MM.1S (cell line): ENCODE results near the gene TPCN2.

Experiments
- EZH2 ChIP-seq: fragments of 300-600 bp; sonication (generic); optimal IDR thresholded peaks from 2 replicates; pipeline ENCODE3; 2017; ENCODE audit warnings: low read depth, mild to moderate bottlenecking, antibody characterized with exemption, low read length, mixed read lengths
- EZH2phosphoT487 ChIP-seq: fragments of 300-600 bp; sonication (generic); IDR thresholded peaks from 2 replicates; pipeline ENCODE4 v1.6.1; 2018; ENCODE audit warnings: antibody characterized with exemption, low read length
- TF ChIP-seq, protein P1 (sequence below): fragments of 300-600 bp; sonication (generic); IDR thresholded peaks from 2 replicates; pipeline ENCODE4 v1.5.1; 2016; ENCODE audit warnings: antibody characterized with exemption, low read length, mixed read lengths

DNA sequence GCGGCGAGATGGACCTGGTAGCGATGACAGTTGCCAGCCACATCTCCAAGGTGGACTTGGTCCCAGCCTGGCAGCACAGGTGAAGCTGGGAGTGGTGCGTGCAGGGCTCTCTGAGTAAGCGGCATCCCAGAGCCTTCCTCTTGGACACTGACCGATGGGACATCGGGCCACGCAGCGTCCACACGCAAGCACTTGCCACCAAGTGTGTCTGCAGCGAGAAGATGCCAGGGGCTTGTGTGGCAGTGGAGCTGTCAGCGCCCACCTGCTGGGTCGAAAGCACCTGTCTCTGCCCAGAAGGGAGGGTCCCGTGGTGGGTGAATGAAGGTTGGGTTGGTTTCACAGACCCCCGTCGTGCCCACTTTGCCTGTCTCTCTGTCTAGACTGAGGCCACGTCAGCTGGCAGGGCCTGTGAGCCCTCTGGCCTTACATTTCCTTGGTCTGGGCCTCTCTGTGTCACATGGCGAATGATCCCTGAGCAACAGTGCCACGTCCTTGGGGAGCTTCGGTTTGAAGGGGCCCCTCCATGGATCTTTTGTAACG lies 56.2 kb downstream of the TPCN2 start:
- TF ChIP-seq, protein P1, sequence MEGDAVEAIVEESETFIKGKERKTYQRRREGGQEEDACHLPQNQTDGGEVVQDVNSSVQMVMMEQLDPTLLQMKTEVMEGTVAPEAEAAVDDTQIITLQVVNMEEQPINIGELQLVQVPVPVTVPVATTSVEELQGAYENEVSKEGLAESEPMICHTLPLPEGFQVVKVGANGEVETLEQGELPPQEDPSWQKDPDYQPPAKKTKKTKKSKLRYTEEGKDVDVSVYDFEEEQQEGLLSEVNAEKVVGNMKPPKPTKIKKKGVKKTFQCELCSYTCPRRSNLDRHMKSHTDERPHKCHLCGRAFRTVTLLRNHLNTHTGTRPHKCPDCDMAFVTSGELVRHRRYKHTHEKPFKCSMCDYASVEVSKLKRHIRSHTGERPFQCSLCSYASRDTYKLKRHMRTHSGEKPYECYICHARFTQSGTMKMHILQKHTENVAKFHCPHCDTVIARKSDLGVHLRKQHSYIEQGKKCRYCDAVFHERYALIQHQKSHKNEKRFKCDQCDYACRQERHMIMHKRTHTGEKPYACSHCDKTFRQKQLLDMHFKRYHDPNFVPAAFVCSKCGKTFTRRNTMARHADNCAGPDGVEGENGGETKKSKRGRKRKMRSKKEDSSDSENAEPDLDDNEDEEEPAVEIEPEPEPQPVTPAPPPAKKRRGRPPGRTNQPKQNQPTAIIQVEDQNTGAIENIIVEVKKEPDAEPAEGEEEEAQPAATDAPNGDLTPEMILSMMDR: no peak
- TF ChIP-seq EZH2phosphoT487 (no peak), EZH2 (no peak)
